ENCODE results near the gene JMJD7.

The JMJD7 gene

DNA sequence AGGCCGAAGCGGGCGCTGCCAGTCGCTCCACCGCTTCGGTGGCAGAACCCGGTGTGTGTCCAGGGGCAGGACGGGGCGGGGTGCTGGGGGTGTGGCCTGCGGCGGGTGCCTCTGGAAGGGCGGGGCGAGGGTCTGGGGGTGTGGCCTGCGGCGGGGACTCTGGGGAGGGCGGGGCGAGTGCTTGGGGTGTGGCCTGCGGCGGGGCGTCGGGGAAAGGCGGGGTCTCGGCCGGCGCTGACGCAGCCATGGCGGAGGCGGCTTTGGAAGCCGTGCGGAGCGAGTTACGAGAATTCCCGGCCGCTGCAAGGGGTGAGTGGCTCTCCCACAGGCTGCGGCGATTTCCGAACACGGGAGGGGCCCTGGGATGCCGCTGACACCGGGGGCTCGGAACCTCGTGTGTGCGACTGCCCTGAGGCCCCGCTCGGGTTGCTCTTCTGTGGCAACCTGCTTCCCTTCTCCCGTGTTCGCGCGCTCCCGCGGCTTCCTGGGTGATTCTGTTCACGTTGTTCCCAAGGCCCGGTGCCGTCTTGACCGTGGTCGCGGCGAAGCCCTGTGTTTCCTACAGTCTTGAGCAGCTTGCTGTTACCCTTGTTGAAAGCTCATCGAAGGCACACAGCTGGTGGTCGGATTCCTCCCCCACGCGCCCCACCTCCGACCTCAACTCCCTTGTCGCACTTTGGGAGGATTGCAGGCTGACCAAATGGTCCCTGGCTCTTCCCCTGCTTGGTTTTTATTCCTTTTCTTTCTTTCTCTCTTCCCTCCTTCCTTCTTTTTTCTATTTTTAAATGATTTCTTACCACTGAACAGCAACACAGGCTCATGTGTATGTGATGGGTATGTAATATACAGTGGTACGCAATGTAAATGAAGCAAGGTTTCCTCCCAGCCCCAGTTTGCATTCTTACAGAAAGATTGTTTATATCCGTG is at the start of gene JMJD7:
Gene JMJD7 (plus strand): TSS at position 213 of the 927 bp plus-strand sequence. CDS start 33 bp downstream, at position 246.
- peak; percentile 51 for DNase-seq (ENCODE audit: low read depth)

DNA sequence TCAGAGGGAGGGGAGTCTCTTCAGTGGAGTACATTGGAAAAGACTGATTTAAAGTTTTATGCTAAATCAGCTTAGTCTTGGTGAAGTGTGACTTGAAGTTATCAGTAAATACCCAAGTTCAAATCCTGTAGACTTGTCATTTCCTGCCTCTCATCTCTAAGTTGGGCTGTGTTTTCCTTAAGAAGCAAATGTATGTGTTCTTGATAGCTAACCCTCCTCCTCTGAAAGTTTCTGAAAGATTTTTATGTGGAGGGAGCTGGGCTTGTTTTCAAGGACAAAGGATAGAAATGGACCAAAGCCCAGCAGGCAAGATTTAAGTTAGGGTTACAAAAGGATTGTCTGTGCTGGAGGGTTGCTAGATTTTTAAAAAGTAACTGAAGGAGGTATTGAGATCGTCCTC is 49.4 kb upstream of the JMJD7 start:
- no peak for DNase-seq (ENCODE audit: low read depth)

DNA sequence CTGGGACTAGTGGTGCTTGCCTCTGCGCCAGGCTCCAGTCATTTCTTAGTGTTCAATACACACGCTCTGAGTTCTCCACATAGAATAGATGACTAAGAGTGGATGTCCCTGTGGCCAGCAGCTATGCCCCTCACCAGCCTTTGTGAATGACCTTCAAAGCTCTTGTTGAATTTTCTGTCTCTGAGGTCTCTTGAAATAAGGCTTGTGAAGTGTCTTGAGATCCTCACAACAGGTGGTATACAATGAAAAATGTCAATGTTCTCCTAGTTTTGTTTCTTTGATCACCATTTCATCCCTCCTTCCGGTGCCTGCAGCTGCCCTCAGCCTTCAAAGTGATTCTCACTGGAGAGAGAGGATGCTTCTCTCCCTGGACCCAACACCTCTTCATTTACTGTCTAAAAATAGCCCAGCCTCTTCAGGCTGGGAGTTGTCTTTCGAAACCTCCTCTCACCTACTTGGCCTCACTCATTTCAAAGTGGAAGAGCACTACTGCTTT is 48.2 kb upstream of the JMJD7 start:
- DNase-seq (ENCODE audit: low read depth) = no peak

- no peak for DNase-seq (ENCODE audit: low read depth)
Measured at GRCh38 chr15:41780266-41780665, 47.6 kb upstream of the JMJD7 start.

GRCh38 chr15:41780727-41781126 is 47.2 kb upstream of the JMJD7 start:
- DNase-seq (ENCODE audit: low read depth) = no peak

- DNase-seq (ENCODE audit: low read depth) = no peak
Measured at GRCh38 chr15:41782371-41783282, 45.3 kb upstream of the JMJD7 start.

DNA sequence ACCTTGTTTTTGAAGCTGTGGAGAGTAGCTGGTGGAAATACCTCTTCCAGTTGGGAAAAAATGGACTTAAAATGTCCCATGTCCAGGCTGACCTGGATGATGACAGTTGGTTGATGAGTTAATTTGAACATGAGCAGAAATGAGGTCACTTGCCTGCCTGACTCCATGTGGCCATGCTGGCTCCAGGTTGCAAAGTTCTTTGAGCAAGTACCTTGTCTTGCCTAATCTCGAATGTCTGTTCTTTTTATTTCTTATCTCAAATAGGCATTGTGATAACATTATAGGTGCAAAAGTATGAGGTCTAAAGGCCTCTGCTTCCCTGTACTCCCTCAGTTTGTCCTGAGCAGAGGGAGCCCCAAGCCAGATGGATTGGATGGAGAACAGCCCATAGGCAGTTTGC is 44.6 kb upstream of the JMJD7 start:
- no peak for DNase-seq (ENCODE audit: low read depth)

GRCh38 chr15:41788262-41788661 is 39.6 kb upstream of the JMJD7 start:
- DNase-seq (ENCODE audit: low read depth) = no peak

DNA sequence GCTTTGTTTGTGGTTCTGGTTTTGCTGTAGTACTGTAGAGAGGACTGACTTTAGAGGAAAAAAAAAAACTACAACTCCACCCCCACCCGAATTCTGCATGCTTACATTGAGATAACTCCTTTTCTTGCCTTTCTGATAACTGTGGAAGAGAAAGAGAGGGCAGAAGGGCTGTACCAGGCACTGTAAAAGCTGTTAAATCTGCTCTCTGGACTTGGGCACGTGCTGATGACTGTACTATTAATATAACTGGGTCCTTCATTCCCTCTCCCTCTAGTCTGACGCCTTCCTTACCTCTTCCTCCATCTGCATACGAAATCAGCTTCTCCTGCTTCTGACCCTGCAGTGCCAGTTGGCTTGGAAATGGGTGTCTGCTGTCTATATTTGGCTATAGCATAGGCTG is 38.7 kb upstream of the JMJD7 start:
- no peak for DNase-seq (ENCODE audit: low read depth)

DNA sequence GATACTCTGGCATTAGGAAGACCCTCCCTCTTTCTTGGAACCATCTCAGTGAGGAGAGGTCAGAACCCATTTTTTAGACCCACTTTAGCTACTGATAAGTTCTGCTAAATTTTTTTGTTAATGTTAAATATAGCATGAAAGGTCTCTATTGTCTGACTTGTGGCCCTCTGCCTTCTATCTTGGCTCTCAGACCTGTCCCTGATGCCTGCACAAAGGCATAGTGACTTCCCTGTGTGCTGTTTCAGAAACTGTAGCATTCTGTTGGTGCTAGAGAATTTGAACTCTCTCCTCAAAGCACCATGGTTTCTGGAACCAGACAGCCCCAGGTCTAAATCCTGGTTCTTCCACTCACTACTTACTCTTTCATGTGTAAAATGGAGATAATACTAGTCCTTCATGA is 38.2 kb upstream of the JMJD7 start:
- DNase-seq (ENCODE audit: low read depth) = no peak

DNA sequence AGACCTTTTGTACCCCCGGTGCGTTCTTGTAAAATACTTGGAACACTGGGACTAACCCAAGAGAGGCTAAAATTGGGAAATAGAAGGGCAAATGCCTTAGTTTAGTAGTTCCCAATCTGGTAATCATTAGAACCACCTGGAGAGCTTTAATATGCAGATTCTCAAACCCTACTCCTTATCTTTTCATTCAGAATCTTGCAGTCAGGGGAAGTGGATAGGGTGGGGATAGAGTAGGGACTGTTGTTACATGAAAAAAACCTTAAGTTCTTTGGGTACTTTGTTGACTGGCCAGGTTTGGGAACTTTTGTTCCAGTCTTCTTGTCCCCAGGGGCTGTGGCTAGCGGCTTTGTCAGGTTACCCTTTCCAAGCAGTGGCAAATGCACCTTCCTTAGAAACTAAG is 37.7 kb upstream of the JMJD7 start:
- DNase-seq (ENCODE audit: low read depth) = no peak

DNA sequence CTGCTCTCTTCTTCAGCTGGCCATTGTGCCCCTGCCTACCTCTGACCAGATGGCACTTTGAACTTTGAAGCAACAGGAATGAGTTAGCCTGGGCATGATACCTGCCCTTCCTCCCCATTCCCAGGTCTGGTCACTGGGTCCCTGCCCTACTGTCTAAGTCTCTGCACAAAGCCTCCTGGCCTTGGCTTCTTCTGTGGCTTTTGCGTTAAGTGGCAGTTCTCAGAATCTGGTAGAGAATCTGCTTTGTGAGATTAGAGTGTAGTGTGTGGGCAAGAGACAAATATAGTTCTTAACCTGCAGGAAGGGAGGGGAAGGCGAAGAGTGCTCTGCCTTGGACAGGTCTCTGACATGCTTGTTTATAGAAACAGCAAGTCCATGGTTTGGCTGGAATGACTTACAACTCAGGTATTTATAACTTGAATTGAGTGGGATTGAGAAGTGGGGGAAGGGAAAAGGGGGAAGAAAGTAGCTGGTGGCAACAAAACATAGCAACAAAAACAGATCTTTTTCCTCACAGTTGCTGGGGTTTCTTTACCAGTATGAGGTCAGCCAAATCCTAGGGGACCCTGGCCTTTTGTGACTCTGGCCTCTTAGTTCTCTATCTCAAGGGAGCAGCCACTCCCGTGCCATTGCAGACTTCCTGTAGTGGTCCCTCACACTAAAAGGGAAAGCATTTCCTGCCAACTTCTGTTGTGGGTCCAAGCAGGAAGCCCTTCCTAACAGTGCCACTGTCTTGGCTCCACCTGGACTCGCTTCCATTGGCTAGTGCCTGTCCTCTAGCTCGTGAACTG is 36.9 kb upstream of the JMJD7 start:
- DNase-seq (ENCODE audit: low read depth) = no peak

- DNase-seq (ENCODE audit: low read depth) = no peak
Measured at GRCh38 chr15:41791547-41791937, 36.4 kb upstream of the JMJD7 start.

GRCh38 chr15:41792000-41792637 is 35.8 kb upstream of the JMJD7 start:
- DNase-seq (ENCODE audit: low read depth) = no peak

DNA sequence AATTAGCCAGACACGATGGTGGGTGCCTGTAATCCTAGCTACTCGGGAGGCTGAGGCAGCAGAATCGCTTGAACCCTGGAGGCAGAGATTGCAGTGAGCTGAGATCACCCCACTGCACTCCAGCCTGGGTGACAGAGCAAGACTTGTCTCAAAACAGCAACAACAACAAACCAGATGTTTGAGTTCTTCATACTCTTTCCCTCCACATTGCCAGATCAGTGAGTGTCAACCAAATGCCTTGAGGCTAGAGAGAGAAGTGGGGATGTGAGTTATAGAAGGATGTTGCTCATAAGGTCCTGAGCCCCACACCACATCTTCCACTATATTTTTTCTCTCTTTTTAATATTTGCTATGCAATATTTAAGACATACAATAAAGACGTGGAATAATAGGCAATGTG is 33.8 kb upstream of the JMJD7 start:
- no peak for DNase-seq (ENCODE audit: low read depth)

- no peak for DNase-seq (ENCODE audit: low read depth)
Measured at GRCh38 chr15:41795996-41796856, 31.7 kb upstream of the JMJD7 start.

GRCh38 chr15:41797201-41797944 is 30.5 kb upstream of the JMJD7 start:
- no peak for DNase-seq (ENCODE audit: low read depth)

- no peak for DNase-seq (ENCODE audit: low read depth)
Measured at GRCh38 chr15:41798607-41799487, 29.0 kb upstream of the JMJD7 start.

DNA sequence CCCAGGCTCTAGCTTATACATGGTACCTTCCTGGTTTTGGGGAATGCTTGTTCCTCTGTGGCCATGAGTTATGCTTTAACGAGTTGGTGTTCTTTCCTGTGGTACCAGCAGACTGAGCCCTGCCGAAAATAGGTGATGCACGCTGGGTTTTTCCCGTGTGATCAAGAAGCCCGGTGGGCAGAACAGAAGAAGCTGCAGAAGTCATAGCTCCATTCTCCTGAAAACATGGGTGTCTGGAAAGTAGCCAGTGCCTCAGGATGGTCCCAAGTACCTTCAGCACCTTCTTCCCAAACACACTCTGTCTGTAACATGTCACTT is 28.4 kb upstream of the JMJD7 start:
- DNase-seq (ENCODE audit: low read depth) = no peak
